Neural crest cell (in vitro differentiated cells): ENCODE measurements around the gene SYNJ2. TPM values are rescaled to one million over a fixed set of nuclear protein-coding genes. Genes with fewer than 3 reads are reported as not detected.

ENCODE experiments used
- DNase-seq: peaks from one replicate; pipeline ENCODE4 v3.0.0; 2021; ENCODE audit warnings: low read depth, mixed read lengths, low spot score
- H3K27ac Mint-ChIP-seq: one replicate; pipeline ENCODE4 v1.8.0; 2021; ENCODE audit warnings: mild to moderate bottlenecking, mixed read lengths; ENCODE audit not compliant: unreplicated experiment
- H3K27me3 Mint-ChIP-seq: 2 replicates; pipeline ENCODE4 v1.8.0; 2021; ENCODE audit warnings: low read depth, mild to moderate bottlenecking, mixed read lengths
- H3K36me3 Mint-ChIP-seq: 2 replicates; pipeline ENCODE4 v1.8.0; 2021; ENCODE audit warnings: low read depth, mild to moderate bottlenecking, mixed read lengths
- H3K4me1 Mint-ChIP-seq: 2 replicates; pipeline ENCODE4 v1.8.0; 2021; ENCODE audit warnings: mixed read lengths
- H3K4me3 Mint-ChIP-seq: one replicate; pipeline ENCODE4 v1.8.0; 2021; ENCODE audit warnings: mild to moderate bottlenecking, mixed read lengths
- H3K9me3 Mint-ChIP-seq: 2 replicates; pipeline ENCODE4 v1.8.0; 2021; ENCODE audit warnings: mixed read lengths
- total RNA-seq: library from RNA; stranded (reverse); gene quantifications from 2 replicates; pipeline ENCODE4 v1.2.1, GENCODE V29; 2021
- TF ChIP-seq, protein P1 (sequence below): fragments of 200-600 bp; sonication (generic); conservative IDR thresholded peaks from 2 replicates; pipeline ENCODE4 v1.5.0; 2021; ENCODE audit warnings: antibody characterized with exemption, mild to moderate bottlenecking

The SYNJ2 gene
- total RNA-seq, 1 donor from 2014 or later: 2.9 TPM

DNA sequence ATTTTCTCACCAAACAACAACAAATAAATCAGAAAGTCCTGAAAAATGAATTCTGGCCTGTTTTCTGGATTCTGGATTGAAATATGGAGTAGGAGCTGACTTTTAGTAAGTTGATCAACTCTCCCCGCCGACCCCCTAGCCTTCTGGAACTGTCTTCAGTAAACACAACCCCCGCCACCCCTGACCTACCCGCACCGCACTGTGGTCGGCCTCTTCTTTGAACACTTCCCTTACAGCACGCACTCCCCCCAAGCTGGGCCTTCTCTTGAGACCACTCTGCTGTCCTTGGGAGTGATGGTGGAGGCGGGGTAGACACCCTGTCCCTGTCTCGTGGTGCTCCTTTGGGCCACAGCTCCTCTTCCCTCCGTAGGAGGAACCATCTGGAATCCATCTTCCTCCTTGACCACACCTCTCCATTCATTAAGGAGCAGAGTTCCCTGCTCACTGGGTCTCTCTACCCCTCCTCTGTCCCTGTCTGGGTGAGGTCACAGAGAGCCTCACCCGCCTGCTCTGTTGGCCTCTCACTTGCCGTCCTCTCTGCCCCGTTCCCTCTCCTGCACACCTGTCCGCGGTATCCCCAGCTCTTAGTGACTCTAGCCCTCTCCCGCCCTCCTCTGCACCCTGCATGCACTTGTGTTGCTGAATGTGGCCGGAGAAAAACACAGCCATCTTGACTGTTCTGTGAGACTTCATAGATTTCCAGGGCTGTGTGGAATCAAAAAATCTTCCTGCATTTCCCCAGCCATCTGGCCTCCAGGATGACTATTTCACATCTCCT, 19.1 kb downstream of the SYNJ2 start:
- TF ChIP-seq, protein P1, sequence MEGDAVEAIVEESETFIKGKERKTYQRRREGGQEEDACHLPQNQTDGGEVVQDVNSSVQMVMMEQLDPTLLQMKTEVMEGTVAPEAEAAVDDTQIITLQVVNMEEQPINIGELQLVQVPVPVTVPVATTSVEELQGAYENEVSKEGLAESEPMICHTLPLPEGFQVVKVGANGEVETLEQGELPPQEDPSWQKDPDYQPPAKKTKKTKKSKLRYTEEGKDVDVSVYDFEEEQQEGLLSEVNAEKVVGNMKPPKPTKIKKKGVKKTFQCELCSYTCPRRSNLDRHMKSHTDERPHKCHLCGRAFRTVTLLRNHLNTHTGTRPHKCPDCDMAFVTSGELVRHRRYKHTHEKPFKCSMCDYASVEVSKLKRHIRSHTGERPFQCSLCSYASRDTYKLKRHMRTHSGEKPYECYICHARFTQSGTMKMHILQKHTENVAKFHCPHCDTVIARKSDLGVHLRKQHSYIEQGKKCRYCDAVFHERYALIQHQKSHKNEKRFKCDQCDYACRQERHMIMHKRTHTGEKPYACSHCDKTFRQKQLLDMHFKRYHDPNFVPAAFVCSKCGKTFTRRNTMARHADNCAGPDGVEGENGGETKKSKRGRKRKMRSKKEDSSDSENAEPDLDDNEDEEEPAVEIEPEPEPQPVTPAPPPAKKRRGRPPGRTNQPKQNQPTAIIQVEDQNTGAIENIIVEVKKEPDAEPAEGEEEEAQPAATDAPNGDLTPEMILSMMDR: no peak
- Mint-ChIP-seq H3K27ac (no peak overlapping the region), H3K9me3 (no peaks in the 10 kb centered on the region), H3K4me3 (no peak overlapping the region), H3K4me1 (peaks cover 37% of the 10 kb centered on the region), H3K36me3 (no peaks in the 10 kb centered on the region), H3K27me3 (peaks cover 43% of the 10 kb centered on the region)
- DNase-seq: no peak

DNA sequence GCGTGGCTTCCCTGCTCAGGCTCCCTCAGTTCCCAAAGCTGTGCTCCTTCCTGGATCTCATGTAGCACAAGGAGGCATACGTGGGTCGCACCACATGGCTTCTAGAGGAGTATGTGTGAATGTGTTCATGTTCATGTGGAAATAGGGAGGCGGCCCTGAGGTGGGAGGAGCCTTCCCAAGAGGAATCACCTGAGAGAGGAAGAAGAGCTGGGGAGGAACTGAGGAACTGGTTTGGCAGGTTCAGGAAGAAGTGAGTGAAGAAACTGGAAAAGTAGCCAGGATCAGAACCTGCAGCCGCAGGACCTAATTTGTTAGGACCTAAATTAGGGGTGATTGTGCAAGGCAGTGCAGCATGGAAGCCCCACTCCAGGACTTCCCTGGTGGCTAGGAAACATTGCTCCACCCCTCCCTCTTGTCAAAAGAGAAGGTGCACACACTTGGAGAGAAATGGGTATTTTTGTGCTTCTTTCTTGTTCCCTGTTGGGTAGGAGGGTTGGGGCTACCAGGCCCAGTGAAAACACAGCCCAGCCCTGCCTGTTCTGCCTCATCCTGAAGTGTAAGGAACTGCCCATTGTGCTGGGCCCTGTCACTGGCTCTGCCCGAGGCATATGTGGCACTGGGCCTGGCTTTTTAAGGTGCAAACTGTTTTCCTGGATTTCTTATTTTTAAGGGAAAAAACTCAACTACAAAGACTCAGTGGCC, 20.7 kb downstream of the SYNJ2 start:
- Mint-ChIP-seq H3K27ac (no peak overlapping the region), H3K36me3 (no peaks in the 10 kb centered on the region), H3K4me3 (no peak overlapping the region), H3K27me3 (peaks cover 48% of the 10 kb centered on the region), H3K4me1 (peaks cover 38% of the 10 kb centered on the region), H3K9me3 (no peaks in the 10 kb centered on the region)
- no peak for DNase-seq
- TF ChIP-seq, protein P1: no peak

DNA sequence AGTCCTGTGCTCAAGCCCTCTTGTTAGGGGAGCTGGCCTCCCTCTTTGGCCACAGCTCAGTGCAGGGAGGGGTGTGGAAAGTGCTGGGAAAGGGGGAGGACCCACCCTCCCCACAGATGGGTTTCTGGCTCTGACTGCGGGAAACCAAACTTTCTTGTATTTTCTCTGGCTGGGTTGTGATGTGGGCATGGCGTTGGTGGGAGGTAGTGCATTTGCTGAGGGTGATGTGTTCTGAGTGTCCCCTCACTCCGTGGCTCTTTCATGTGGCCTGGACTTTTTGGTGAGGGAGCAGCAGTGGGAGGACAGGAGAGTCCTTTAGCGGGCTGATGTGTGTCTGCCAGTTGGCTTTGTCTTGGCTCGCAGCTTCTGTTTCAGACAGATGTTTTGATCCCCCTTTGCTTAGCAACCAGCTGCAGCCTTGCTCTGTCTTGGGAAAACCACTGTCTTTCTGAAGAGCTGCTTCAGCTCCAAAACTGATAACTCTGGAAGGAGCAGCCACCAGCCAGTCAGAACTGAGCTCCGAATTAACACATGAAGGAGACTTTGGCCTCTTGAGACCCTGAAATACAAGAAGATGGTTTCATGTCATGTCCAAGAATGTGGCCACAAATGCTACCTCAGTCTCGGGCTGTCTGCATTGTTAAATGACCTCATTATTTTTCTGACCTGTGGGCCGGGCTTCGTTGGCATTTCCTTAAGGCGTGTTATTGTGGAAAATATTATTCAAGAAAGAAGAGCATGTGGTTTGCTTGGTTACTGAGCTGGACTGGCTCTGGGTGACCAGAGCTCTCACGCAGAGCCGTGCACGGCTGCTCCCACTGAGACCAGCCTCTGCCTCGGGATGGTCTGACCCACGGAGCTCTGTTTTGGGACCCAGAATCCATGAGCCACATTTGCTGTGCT, 21.5 kb downstream of the SYNJ2 start:
- Mint-ChIP-seq H3K4me3 (no peak overlapping the region), H3K9me3 (no peaks in the 10 kb centered on the region), H3K27me3 (peaks cover 52% of the 10 kb centered on the region), H3K36me3 (no peaks in the 10 kb centered on the region), H3K27ac (peak overlapping the region; percentile 91), H3K4me1 (peaks cover 38% of the 10 kb centered on the region)
- TF ChIP-seq, protein P1: no peak
- no peak for DNase-seq

DNA sequence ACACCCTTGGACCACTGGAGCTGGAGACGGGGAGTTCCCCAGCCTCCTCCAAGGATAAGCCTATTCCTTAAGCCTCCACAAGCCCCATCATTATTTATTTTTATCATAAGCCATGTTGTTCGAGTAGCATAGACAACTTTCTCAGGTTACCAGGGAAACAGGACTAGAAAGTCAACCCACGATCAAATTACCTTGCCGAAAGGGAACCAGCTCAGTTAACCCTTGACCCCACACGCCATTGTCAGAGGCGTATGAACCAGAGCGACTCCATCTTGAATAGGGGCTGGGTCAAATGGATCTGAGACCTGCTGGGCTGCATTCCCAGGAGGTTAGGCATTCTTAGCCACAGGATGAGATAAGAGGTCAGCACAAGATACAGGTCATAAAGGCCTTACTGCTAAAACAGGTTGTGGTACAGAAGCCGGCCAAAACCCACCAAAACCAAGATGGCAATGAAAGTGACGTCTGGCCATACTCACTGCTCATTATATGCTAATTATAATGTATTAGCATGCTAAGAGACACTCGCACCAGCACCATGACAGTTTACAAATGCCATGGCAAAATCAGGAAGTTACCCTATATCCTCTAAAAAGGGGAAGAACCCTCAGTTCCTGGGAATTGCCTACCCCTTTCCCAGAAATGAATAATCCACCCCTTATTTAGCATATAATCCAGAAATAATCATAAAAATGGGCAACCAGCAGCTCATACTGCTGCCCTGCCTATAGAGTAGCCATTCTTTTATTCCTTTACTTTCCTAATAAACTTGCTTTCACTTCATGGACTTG, 22.4 kb downstream of the SYNJ2 start:
- Mint-ChIP-seq H3K4me3 (no peak overlapping the region), H3K9me3 (no peaks in the 10 kb centered on the region)
- DNase-seq: no peak

More for the DNA sequence above, 22.4 kb downstream of the SYNJ2 start:
- H3K4me1 Mint-ChIP-seq: peaks cover 33% of the 10 kb centered on the region
- peaks cover 57% of the 10 kb centered on the region for H3K27me3 Mint-ChIP-seq
- TF ChIP-seq, protein P1: no peak
- H3K36me3 Mint-ChIP-seq: no peaks in the 10 kb centered on the region
- no peak overlapping the region for H3K27ac Mint-ChIP-seq
